Measurements from ENCODE around the gene RPS6KB2. TPM values are rescaled to one million over a fixed set of nuclear protein-coding genes. Genes with fewer than 3 reads are reported as not detected.

The RPS6KB2 gene
- total and polyA plus RNA-seq, 4 donors = 26.3 to 69.5 (median 56.2) TPM

DNA sequence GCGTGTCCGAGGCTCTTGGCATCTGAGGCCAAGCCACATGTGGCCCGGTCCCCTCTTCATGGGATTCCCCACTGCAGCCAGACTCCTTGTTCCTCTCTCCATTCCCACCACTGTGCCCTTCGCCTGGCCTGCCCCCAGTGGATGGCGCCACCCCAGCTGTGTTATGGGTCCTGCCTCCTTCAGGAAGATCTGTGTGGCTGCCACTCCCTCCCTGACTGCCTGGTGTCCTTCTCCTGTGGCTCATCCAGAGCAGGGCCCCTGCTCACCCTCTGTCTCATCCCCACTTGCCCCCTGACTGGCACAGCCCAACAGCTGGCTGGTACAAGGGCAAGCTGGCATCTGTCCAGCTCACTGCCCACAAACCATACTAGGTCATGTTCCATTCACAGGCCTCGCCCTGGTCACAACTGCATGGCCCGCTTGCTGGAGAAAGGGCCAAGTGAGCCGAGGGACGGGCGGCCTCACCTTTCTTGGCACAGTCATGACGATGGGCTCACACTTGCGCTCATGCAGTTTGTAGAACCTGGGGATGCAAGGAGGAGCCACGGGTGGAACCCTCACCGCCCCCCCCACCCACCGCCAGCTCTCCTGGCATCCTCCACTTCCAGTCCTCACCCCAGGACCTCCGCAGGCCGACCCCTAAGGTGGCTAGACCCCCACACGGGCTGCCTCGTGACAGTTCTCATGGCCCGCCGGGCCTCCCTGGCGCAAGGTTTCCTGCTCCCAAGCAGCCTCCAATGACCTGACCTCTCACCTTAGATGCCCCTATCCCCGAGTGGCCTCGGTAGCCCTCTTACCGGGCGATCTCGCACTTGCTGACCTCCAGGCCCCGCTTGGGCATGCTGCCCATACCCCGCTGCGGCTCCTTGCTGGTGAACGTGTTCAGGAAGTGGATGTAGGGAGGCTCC is 11.3 kb downstream of the RPS6KB2 start:
- ATAC-seq (ENCODE audit: insufficient read depth, low FRiP score) (no peak), DNase-seq (no peak)
- Histone ChIP-seq H3K36me3 (ENCODE audit: control insufficient read depth in 4 of 4, insufficient read depth in 4 of 4, low read length in 4 of 4) (peaks cover 0 to 57% (median 5%) of the 10 kb centered on the region in 4 donors), H3K4me1 (ENCODE audit: control insufficient read depth in 5 of 5, insufficient read depth in 5 of 5, low read length in 5 of 5) (peaks cover 0 to 7% (median 3%) of the 10 kb centered on the region in 5 donors), H3K9ac (ENCODE audit: insufficient read depth in 1 of 2, low read length in 2 of 2) (no peak overlapping the region), H3K27ac (ENCODE audit: low read depth in 1 of 2, low read length in 1 of 2) (peak overlapping the region; percentile 15 to 17), H3K4me3 (no peak overlapping the region), H3K27me3 (ENCODE audit: control insufficient read depth in 3 of 3, insufficient read depth in 3 of 3, low read length in 2 of 3) (no peaks in the 10 kb centered on the region), H3K9me3 (ENCODE audit: control insufficient read depth in 4 of 4, insufficient read depth in 3 of 4, low read length in 3 of 4) (no peaks in the 10 kb centered on the region)
- TF ChIP-seq, protein P1, sequence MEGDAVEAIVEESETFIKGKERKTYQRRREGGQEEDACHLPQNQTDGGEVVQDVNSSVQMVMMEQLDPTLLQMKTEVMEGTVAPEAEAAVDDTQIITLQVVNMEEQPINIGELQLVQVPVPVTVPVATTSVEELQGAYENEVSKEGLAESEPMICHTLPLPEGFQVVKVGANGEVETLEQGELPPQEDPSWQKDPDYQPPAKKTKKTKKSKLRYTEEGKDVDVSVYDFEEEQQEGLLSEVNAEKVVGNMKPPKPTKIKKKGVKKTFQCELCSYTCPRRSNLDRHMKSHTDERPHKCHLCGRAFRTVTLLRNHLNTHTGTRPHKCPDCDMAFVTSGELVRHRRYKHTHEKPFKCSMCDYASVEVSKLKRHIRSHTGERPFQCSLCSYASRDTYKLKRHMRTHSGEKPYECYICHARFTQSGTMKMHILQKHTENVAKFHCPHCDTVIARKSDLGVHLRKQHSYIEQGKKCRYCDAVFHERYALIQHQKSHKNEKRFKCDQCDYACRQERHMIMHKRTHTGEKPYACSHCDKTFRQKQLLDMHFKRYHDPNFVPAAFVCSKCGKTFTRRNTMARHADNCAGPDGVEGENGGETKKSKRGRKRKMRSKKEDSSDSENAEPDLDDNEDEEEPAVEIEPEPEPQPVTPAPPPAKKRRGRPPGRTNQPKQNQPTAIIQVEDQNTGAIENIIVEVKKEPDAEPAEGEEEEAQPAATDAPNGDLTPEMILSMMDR (IDR thresholded peaks at IDR 0.05; ENCODE audit: control extremely low read depth, extremely low read depth) = no peak
- 61 to 66% methylated on average over 31 of the region's 31 CpGs for WGBS, 2 donors

DNA sequence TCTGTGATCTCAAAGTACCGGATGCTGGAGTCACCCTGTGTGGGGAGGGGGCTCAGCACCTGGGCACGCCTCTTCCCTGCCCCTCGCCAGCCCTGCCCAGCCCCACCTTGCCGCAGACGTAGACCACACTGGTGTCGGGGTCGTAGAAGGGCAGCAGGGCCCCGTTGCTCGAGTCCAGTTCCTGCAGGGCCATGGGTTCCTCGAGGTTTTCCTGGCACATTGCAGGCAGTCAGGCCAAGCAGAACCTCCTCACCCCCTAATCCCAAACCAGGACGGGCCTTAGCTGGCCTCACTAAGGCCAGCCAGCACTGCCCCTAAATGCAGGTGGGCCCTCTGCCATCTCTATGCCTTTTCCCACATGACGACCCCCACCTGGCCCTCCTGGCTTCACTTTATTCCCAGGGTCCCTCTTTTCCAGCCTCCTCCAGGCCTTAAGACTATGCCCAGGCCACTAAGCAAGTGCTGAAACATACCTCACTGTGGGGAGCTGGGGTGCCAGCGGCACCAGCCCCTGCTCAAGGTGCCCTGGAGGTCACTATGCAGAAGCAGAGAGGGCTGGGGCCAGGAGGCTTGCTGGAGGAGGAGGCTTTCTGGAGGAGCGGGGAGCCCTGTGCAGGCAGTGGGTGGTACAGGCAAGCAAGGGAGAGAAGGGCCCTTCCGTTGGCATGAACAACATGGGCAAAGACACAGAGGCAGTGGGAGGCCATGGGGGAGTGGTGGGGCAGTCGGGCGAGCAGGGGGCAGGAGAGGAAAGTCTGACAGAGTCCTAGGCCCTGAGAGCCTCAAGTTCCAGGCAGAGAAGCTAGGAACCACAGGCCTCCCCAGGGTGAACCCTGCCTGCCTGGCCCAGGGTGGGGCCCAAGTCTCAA is 12.2 kb downstream of the RPS6KB2 start:
- Histone ChIP-seq H3K9ac (ENCODE audit: insufficient read depth in 1 of 2, low read length in 2 of 2) (no peak overlapping the region), H3K4me3 (no peak overlapping the region), H3K27me3 (ENCODE audit: control insufficient read depth in 3 of 3, insufficient read depth in 3 of 3, low read length in 2 of 3) (no peaks in the 10 kb centered on the region), H3K36me3 (ENCODE audit: control insufficient read depth in 4 of 4, insufficient read depth in 4 of 4, low read length in 4 of 4) (peaks cover 0 to 48% (median 3%) of the 10 kb centered on the region in 4 donors), H3K4me1 (ENCODE audit: control insufficient read depth in 5 of 5, insufficient read depth in 5 of 5, low read length in 5 of 5) (peaks cover 0 to 7% (median 3%) of the 10 kb centered on the region in 5 donors), H3K27ac (ENCODE audit: low read depth in 1 of 2, low read length in 1 of 2) (peak overlapping the region; percentile 17 to 27), H3K9me3 (ENCODE audit: control insufficient read depth in 4 of 4, insufficient read depth in 3 of 4, low read length in 3 of 4) (no peaks in the 10 kb centered on the region)
- WGBS, 2 donors = 68 to 70% methylated on average over 15 to 17 of the region's 17 CpGs
- no peak for ATAC-seq (ENCODE audit: insufficient read depth, low FRiP score)
- DNase-seq = no peak
- TF ChIP-seq, protein P1 (IDR thresholded peaks at IDR 0.05; ENCODE audit: control extremely low read depth, extremely low read depth) = no peak

DNA sequence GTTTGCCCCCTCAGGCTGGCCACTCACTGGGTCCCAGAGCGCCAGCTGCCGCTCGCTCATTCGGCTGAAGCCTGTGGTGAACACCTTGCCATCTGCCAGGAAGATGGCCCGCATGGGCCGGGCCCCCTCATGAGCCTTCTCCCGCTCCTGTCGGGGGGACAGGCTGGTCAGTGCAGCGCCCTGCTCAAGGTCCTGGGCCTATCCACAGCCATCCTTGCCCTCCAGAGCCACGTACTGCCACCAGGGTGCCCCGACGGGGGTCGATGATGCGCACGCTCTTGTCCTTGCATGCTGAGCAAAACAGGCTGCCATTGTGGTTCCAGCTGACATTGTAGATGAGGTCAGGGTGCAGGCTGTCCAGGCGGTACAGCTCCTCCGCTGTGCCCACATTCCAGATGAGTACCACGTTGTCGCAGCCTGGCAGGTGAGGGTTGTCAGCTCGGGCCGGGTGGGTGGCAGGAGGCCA is 12.8 kb downstream of the RPS6KB2 start:
- no peaks in the 10 kb centered on the region for H3K27me3 ChIP-seq (ENCODE audit: control insufficient read depth in 3 of 3, insufficient read depth in 3 of 3, low read length in 2 of 3)
- no peak overlapping the region for H3K4me3 ChIP-seq
- no peak overlapping the region for H3K9ac ChIP-seq (ENCODE audit: insufficient read depth in 1 of 2, low read length in 2 of 2)
- H3K9me3 ChIP-seq (ENCODE audit: control insufficient read depth in 4 of 4, insufficient read depth in 3 of 4, low read length in 3 of 4) = no peaks in the 10 kb centered on the region
- WGBS, 2 donors = 91 to 92% methylated on average over 21 of the region's 21 CpGs
- peaks cover 0 to 42% (median 3%) of the 10 kb centered on the region in 4 donors for H3K36me3 ChIP-seq (ENCODE audit: control insufficient read depth in 4 of 4, insufficient read depth in 4 of 4, low read length in 4 of 4)
- H3K4me1 ChIP-seq (ENCODE audit: control insufficient read depth in 5 of 5, insufficient read depth in 5 of 5, low read length in 5 of 5) = peaks cover 0 to 7% (median 3%) of the 10 kb centered on the region in 5 donors
- DNase-seq (no peak), ATAC-seq (ENCODE audit: insufficient read depth, low FRiP score) (no peak)
- TF ChIP-seq, protein P1 (IDR thresholded peaks at IDR 0.05; ENCODE audit: control extremely low read depth, extremely low read depth) = no peak
- no peak overlapping the region for H3K27ac ChIP-seq (ENCODE audit: low read depth in 1 of 2, low read length in 1 of 2)

Data from lung (tissue), 12 donors.